HepG2 (cell line): Measurements from ENCODE around the gene PRXL2B. TPM values are rescaled to one million over a fixed set of nuclear protein-coding genes. Genes with fewer than 3 reads are reported as not detected.
A peak's percentile ranks its signal among the peaks of the same experiment; 100 is the strongest.

Experiments
- ATAC-seq: fragments of 200-7000 bp; cut with Tn5 transposase; 3 replicates; pipeline ENCODE4 v1.9.1; 2020; ENCODE audit warnings: mild to moderate bottlenecking, moderate library complexity
- BruUV-seq: library from RNA; stranded (reverse); fragments of 400-500 nt; replicated peaks from 2 replicates; lab custom pipeline; 2021; lab: Mats Ljungman, UMichigan
- CTCF ChIA-PET: fragments of 300-600 bp; formaldehyde crosslinking; extraction: SDS; loops from one replicate; lab custom pipeline; 2021; ENCODE audit warnings: low total read pairs, inconsistent platforms, low intra/inter-chr PET ratio; lab: Yijun Ruan, JAX
- POLR2A ChIA-PET: fragments of 350-600 bp; sonication (Branson Sonifier 250); formaldehyde crosslinking; loops from one replicate; lab custom pipeline; 2020; ENCODE audit warnings: antibody characterized with exemption, inconsistent platforms; lab: Yijun Ruan, JAX
- DNase-seq: peaks from one replicate; pipeline ENCODE4 v3.0.0-alpha.2; 2015; ENCODE audit warnings: low spot score
- FAIRE-seq: peaks from 3 replicates; lab custom pipeline; 2011; peaks lifted over from hg19 to GRCh38; lab: Jason Lieb, UNC
- H2AFZ ChIP-seq: one replicate; pipeline ENCODE4 v1.6.1; 2011; ENCODE audit warnings: low read length, inconsistent platforms
- H3K27ac ChIP-seq: fragments of 300-600 bp; 3 replicates; pipeline ENCODE4 v1.8.0; 2011; ENCODE audit warnings: mixed run types, mild to moderate bottlenecking, mixed read lengths, low read length, inconsistent platforms; ENCODE audit not compliant: insufficient read depth; ENCODE audit errors: extremely low read length
- H3K27me3 ChIP-seq, 2 experiments: fragments of 200-600 bp in 1 of 2; 2 replicates in 1 of 2; 3 replicates in 1 of 2; pipeline versions ENCODE4 v1.6.0 to v1.8.0; 2011; ENCODE audit warnings: low read length in 2 of 2, mild to moderate bottlenecking in 2 of 2, moderate library complexity in 2 of 2, inconsistent platforms in 1 of 2; ENCODE audit not compliant: insufficient read depth in 2 of 2, control insufficient read depth in 1 of 2
- H3K36me3 ChIP-seq, 2 experiments: fragments of 200-600 bp in 1 of 2; replicated peaks in 1 of 2; 2 replicates in 1 of 2; 3 replicates in 1 of 2; pipeline versions ENCODE4 v1.5.1 to v1.8.0; 2011; ENCODE audit warnings: low read length in 2 of 2, inconsistent platforms in 1 of 2; ENCODE audit not compliant: insufficient read depth in 2 of 2, control insufficient read depth in 1 of 2
- H3K4me1 ChIP-seq: 2 replicates; pipeline ENCODE4 v1.5.1; 2012; ENCODE audit warnings: low read length, inconsistent platforms; ENCODE audit not compliant: insufficient read depth
- H3K4me2 ChIP-seq: 2 replicates; pipeline ENCODE4 v1.6.0; 2011; ENCODE audit warnings: low read depth, low read length, inconsistent platforms
- H3K4me3 ChIP-seq, 3 experiments: fragments of 200-600 bp in 1 of 3; sonication (generic), shearing (Covaris generic) in 1 of 3; replicated peaks in 1 of 3; 2 replicates each; pipeline ENCODE4 v1.5.1; 2011 to 2016; ENCODE audit warnings: low read length in 3 of 3, inconsistent platforms in 2 of 3, low read depth in 2 of 3, mild to moderate bottlenecking in 2 of 3, control low read depth in 1 of 3, mixed read lengths in 1 of 3; ENCODE audit not compliant: insufficient read depth in 1 of 3
- H3K79me2 ChIP-seq: one replicate; pipeline ENCODE4 v1.6.1; 2011; ENCODE audit warnings: low read length, inconsistent platforms; ENCODE audit not compliant: insufficient read depth
- H3K9ac ChIP-seq: 2 replicates; pipeline ENCODE4 v1.6.0; 2011; ENCODE audit warnings: mild to moderate bottlenecking, low read depth, low read length, inconsistent platforms; ENCODE audit not compliant: insufficient read depth
- H3K9me3 ChIP-seq: 2 replicates; pipeline ENCODE4 v1.5.1; 2012; ENCODE audit warnings: mild to moderate bottlenecking, low read length
- H4K20me1 ChIP-seq: 2 replicates; pipeline ENCODE4 v1.6.0; 2011; ENCODE audit warnings: inconsistent platforms, mild to moderate bottlenecking, low read length, moderate library complexity; ENCODE audit not compliant: insufficient read depth
- BRCA1 ChIP-seq: sonication (generic); formaldehyde crosslinking; IDR thresholded peaks from 2 replicates; pipeline ENCODE4 v1.4.0; 2020; ENCODE audit warnings: missing genetic modification reagents
- FOSL1 ChIP-seq: sonication (generic); formaldehyde crosslinking; IDR thresholded peaks from 2 replicates; pipeline ENCODE4 v1.9.0; 2021; ENCODE audit warnings: missing genetic modification reagents, borderline replicate concordance
- JDP2 ChIP-seq: sonication (generic); formaldehyde crosslinking; IDR thresholded peaks from 2 replicates; pipeline ENCODE4 v1.8.1; 2022; ENCODE audit warnings: missing genetic modification reagents, borderline replicate concordance
- RFX3 ChIP-seq: IDR thresholded peaks from 2 replicates; pipeline ENCODE4 v1.6.1; 2016; ENCODE audit warnings: missing biosample characterization, missing genetic modification reagents
- TP53 ChIP-seq: sonication (generic); formaldehyde crosslinking; conservative IDR thresholded peaks from 2 replicates; pipeline ENCODE4 v1.4.0; 2020; ENCODE audit warnings: missing genetic modification reagents
- ZFP41 ChIP-seq: sonication (generic); formaldehyde crosslinking; IDR thresholded peaks from 2 replicates; pipeline ENCODE4 v1.4.0; 2020; ENCODE audit warnings: mild to moderate bottlenecking, missing genetic modification reagents, borderline replicate concordance
- ZNF552 ChIP-seq: sonication (generic); formaldehyde crosslinking; IDR thresholded peaks from 2 replicates; pipeline ENCODE4 v1.9.0; 2022; ENCODE audit warnings: missing genetic modification reagents, mild to moderate bottlenecking, borderline replicate concordance
- ZNF576 ChIP-seq: sonication (generic); formaldehyde crosslinking; IDR thresholded peaks from 2 replicates; pipeline ENCODE4 v1.4.0; 2020; ENCODE audit warnings: mild to moderate bottlenecking, missing genetic modification reagents
- ZNF792 ChIP-seq: IDR thresholded peaks from 2 replicates; pipeline ENCODE4 v1.6.1; 2016
- ZNF839 ChIP-seq: sonication (generic); formaldehyde crosslinking; IDR thresholded peaks from 2 replicates; pipeline ENCODE4 v1.4.0; 2020; ENCODE audit warnings: missing genetic modification reagents, mild to moderate bottlenecking, borderline replicate concordance
- WGBS: methylation state at CpG from one replicate; pipeline ENCODE4 v1.1.6; 2017; ENCODE audit warnings: low lambda C conversion rate; 5-methylcytosine and 5-hydroxymethylcytosine counted together
- in situ Hi-C: cut with HindIII; loops from 2 replicates; pipeline ENCODE4 v1.10.0; 2017; ENCODE audit warnings: low pct_unique_long_range_greater_than_20kb; ENCODE audit not compliant: extremely low pct_ligation_motif_present
- intact Hi-C: fragments of 100-400 bp; cut with micrococcal nuclease; formaldehyde crosslinking; loops from one replicate; pipeline ENCODE4 v1.10.0; 2022; ENCODE audit not compliant: unreplicated experiment
- polyA plus RNA-seq, 8 experiments: library from polyadenylated mRNA; depleted of rRNA in 3 of 8; stranded (reverse) in 7 of 8; unstranded in 1 of 8; fragments of >200 nt; fragmentation: Illumina TruSeq in 4 of 8; extraction: Trizol in 4 of 8; gene quantifications; 2 replicates each; pipeline versions ENCODE4 v1.2.1 to v1.2.3, GENCODE V29; 2011 to 2016; ENCODE audit warnings: low read depth in 4 of 8, missing spikeins in 1 of 8, mixed read lengths in 1 of 8; ENCODE audit not compliant: insufficient read depth in 1 of 8
- total RNA-seq, 5 experiments: library from RNA; depleted of rRNA; stranded (reverse); fragments of >200 nt; fragmentation: Illumina TruSeq; extraction: Trizol; gene quantifications; 2 replicates each; pipeline ENCODE4 v1.2.3, GENCODE V29; 2016; ENCODE audit warnings: low read depth in 1 of 5
- TF ChIP-seq, protein P1 (sequence below): sonication (generic); formaldehyde crosslinking; IDR thresholded peaks from 2 replicates; pipeline ENCODE4 v1.5.0; 2020; ENCODE audit warnings: mild to moderate bottlenecking, missing genetic modification reagents, borderline replicate concordance
- TF ChIP-seq, protein P2 (sequence below): sonication (generic); formaldehyde crosslinking; IDR thresholded peaks from 2 replicates; pipeline ENCODE4 v1.4.0; 2020; ENCODE audit warnings: missing genetic modification reagents

The PRXL2B gene
- total and polyA plus RNA-seq, 2 of the 13 experiments (the other 11 are each of a cell fraction or from before 2014, with no cell fraction given): 16.8 to 22.1 TPM

GRCh38 chr1:2583871-2584351, 2.7 kb upstream of the PRXL2B start (continued):
- TF ChIP-seq ZNF839 (CRISPR knock-in tag) (no peak), BRCA1 (CRISPR knock-in tag) (no peak)

- 87% methylated on average over 9 of the region's 12 CpGs for WGBS
- POLR2A ChIA-PET: interaction anchor here (1.4 to 2.7 kb wide), 6 partner anchors 8 to 172 kb away, joined by 5 to 21 read pairs (median 14); partner anchors contain the start of genes MMEL1, PANK4, PEX10 and TNFRSF14
- in situ Hi-C loops: no loop called here
- no peak for TF ChIP-seq ZNF792 (CRISPR knock-in tag)
- TF ChIP-seq, protein P1, sequence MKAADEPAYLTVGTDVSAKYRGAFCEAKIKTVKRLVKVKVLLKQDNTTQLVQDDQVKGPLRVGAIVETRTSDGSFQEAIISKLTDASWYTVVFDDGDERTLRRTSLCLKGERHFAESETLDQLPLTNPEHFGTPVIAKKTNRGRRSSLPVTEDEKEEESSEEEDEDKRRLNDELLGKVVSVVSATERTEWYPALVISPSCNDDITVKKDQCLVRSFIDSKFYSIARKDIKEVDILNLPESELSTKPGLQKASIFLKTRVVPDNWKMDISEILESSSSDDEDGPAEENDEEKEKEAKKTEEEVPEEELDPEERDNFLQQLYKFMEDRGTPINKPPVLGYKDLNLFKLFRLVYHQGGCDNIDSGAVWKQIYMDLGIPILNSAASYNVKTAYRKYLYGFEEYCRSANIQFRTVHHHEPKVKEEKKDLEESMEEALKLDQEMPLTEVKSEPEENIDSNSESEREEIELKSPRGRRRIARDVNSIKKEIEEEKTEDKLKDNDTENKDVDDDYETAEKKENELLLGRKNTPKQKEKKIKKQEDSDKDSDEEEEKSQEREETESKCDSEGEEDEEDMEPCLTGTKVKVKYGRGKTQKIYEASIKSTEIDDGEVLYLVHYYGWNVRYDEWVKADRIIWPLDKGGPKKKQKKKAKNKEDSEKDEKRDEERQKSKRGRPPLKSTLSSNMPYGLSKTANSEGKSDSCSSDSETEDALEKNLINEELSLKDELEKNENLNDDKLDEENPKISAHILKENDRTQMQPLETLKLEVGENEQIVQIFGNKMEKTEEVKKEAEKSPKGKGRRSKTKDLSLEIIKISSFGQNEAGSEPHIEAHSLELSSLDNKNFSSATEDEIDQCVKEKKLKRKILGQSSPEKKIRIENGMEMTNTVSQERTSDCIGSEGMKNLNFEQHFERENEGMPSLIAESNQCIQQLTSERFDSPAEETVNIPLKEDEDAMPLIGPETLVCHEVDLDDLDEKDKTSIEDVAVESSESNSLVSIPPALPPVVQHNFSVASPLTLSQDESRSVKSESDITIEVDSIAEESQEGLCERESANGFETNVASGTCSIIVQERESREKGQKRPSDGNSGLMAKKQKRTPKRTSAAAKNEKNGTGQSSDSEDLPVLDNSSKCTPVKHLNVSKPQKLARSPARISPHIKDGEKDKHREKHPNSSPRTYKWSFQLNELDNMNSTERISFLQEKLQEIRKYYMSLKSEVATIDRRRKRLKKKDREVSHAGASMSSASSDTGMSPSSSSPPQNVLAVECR (CRISPR knock-in tag): 0 out of 2 replicates have a peak, but pooled peaks have one; percentile 1
- TF ChIP-seq ZFP41: no peak
- TF ChIP-seq JDP2 (CRISPR knock-in tag): no peak
- no peak for TF ChIP-seq ZNF576
- no peak for TF ChIP-seq RFX3
- TF ChIP-seq TP53 (CRISPR knock-in tag): no peak
- TF ChIP-seq, protein P2, sequence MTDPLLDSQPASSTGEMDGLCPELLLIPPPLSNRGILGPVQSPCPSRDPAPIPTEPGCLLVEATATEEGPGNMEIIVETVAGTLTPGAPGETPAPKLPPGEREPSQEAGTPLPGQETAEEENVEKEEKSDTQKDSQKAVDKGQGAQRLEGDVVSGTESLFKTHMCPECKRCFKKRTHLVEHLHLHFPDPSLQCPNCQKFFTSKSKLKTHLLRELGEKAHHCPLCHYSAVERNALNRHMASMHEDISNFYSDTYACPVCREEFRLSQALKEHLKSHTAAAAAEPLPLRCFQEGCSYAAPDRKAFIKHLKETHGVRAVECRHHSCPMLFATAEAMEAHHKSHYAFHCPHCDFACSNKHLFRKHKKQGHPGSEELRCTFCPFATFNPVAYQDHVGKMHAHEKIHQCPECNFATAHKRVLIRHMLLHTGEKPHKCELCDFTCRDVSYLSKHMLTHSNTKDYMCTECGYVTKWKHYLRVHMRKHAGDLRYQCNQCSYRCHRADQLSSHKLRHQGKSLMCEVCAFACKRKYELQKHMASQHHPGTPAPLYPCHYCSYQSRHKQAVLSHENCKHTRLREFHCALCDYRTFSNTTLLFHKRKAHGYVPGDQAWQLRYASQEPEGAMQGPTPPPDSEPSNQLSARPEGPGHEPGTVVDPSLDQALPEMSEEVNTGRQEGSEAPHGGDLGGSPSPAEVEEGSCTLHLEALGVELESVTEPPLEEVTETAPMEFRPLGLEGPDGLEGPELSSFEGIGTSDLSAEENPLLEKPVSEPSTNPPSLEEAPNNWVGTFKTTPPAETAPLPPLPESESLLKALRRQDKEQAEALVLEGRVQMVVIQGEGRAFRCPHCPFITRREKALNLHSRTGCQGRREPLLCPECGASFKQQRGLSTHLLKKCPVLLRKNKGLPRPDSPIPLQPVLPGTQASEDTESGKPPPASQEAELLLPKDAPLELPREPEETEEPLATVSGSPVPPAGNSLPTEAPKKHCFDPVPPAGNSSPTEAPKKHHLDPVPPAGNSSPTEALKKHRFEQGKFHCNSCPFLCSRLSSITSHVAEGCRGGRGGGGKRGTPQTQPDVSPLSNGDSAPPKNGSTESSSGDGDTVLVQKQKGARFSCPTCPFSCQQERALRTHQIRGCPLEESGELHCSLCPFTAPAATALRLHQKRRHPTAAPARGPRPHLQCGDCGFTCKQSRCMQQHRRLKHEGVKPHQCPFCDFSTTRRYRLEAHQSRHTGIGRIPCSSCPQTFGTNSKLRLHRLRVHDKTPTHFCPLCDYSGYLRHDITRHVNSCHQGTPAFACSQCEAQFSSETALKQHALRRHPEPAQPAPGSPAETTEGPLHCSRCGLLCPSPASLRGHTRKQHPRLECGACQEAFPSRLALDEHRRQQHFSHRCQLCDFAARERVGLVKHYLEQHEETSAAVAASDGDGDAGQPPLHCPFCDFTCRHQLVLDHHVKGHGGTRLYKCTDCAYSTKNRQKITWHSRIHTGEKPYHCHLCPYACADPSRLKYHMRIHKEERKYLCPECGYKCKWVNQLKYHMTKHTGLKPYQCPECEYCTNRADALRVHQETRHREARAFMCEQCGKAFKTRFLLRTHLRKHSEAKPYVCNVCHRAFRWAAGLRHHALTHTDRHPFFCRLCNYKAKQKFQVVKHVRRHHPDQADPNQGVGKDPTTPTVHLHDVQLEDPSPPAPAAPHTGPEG: no peak
- no peak for TF ChIP-seq ZNF552
- TF ChIP-seq FOSL1 (CRISPR knock-in tag): no peak
Observed at GRCh38 chr1:2584686-2585317, 1.8 kb upstream of the PRXL2B start.

More at GRCh38 chr1:2584686-2585317, 1.8 kb upstream of the PRXL2B start:
- H3K27ac ChIP-seq: peak overlapping the region; percentile 86
- no peak overlapping the region for H2AFZ ChIP-seq
- DNase-seq: no peak
- no peak for FAIRE-seq
- no peaks in the 10 kb centered on the region for H3K79me2 ChIP-seq
- no peaks in the 10 kb centered on the region for H4K20me1 ChIP-seq
- peak overlapping the region; percentile 79 to 95 (median 90); a peak in 3 of 6 replicates for H3K4me3 ChIP-seq
- H3K36me3 ChIP-seq: no peaks in the 10 kb centered on the region
- H3K4me1 ChIP-seq: peaks cover 59% of the 10 kb centered on the region
- intact Hi-C loops: loop anchor here (10.0 kb wide), 1 partner anchor 50 kb away; the partner anchor contains the start of gene MMEL1
- peak overlapping the region; percentile 87 for H3K9ac ChIP-seq
- H3K4me2 ChIP-seq: peak overlapping the region; percentile 96
- no TSS peak for BruUV-seq
- CTCF ChIA-PET: no interaction called here
- ATAC-seq: no peak
- H3K27me3 ChIP-seq: no peaks in the 10 kb centered on the region
- no peaks in the 10 kb centered on the region for H3K9me3 ChIP-seq
